Activated CD8-positive, alpha-beta T cell treated with anti-CD3 and anti-CD28 coated beads for 36 hours (primary cell): Measurements from ENCODE around the gene PRDX6. TPM values are rescaled to one million over a fixed set of nuclear protein-coding genes. Genes with fewer than 3 reads are reported as not detected.
A peak's percentile ranks its signal among the peaks of the same experiment; 100 is the strongest.

Experiments used
- ATAC-seq: fragments of 200-7000 bp; cut with Tn5 transposase; one replicate; pipeline ENCODE4 v1.10.0; 2021; ENCODE audit warnings: mild to moderate bottlenecking, moderate library complexity
- CTCF ChIA-PET: fragments of 350-600 bp; sonication (Branson Sonifier 250); formaldehyde crosslinking; loops from one replicate; lab custom pipeline; 2021; ENCODE audit warnings: antibody characterized with exemption; lab: Charles Lee
- POLR2A ChIA-PET: fragments of 350-600 bp; sonication (Branson Sonifier 250); formaldehyde crosslinking; loops from one replicate; lab custom pipeline; 2021; ENCODE audit warnings: antibody characterized with exemption; lab: Charles Lee
- DNase-seq: peaks from one replicate; pipeline ENCODE4 v3.0.0-alpha.2; 2020
- H3K27ac Mint-ChIP-seq: one replicate; pipeline ENCODE4 v1.8.0; 2021; ENCODE audit warnings: mild to moderate bottlenecking, mixed read lengths
- H3K27me3 Mint-ChIP-seq: one replicate; pipeline ENCODE4 v1.8.0; 2021; ENCODE audit warnings: mixed read lengths
- H3K36me3 Mint-ChIP-seq: one replicate; pipeline ENCODE4 v1.8.0; 2021; ENCODE audit warnings: low read depth, mixed read lengths
- H3K4me1 Mint-ChIP-seq: one replicate; pipeline ENCODE4 v1.8.0; 2021; ENCODE audit warnings: low read depth, mixed read lengths
- H3K4me3 Mint-ChIP-seq: one replicate; pipeline ENCODE4 v1.8.0; 2021; ENCODE audit warnings: mild to moderate bottlenecking, moderate library complexity, mixed read lengths
- H3K9me3 Mint-ChIP-seq: one replicate; pipeline ENCODE4 v1.8.0; 2021; ENCODE audit warnings: mixed read lengths
- CTCF ChIP-seq: fragments of 200-600 bp; IDR thresholded peaks from one replicate; pipeline ENCODE4 v1.8.0; 2022; ENCODE audit warnings: antibody characterized with exemption, mild to moderate bottlenecking
- intact Hi-C: fragments of 100-400 bp; cut with micrococcal nuclease; formaldehyde crosslinking; loops from one replicate; pipeline ENCODE4 v1.10.0; 2022
- total RNA-seq, 2 experiments: library from RNA; stranded (reverse); gene quantifications; one replicate each; pipeline ENCODE4 v1.2.3, GENCODE V29; 2021

The PRDX6 gene
- 100 to 1,000 TPM; 165 to 169 TPM for total RNA-seq

DNA sequence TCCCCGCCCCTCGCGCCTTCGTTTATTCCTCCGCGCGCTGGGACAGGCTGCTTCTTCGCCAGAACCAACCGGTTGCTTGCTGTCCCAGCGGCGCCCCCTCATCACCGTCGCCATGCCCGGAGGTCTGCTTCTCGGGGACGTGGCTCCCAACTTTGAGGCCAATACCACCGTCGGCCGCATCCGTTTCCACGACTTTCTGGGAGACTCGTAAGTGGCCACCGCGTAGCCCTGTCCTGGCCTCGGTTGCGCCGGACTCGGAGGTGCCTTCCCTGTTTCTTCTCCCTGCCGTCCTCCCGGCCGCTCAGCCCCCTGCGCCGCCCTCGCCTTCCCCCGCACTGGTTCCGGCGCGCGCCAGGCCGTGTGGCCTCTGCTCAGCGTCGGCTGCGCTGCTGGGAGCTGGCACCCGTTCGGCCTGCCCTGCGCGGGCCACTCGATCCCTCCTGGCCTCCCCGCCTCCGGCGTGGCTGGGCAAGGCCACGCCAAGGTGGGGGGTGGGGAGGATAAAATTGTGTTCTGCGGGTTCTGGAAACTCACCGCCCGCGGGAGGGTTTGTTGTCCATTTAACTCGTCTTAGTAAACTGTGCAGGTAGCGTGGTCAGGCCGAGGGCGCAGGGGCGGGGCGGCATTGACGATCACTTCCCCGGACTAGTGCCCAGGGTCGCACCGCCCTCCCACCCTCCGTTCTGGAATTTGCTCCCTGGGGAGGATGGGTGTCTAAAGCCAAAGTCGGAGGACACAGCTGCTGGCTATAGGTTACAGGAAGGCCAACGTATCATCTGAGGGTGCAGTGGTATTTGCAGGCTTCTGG, at the start of gene PRDX6:
PRDX6 (plus strand) TSS at position 50 of the 808 bp plus-strand sequence; CDS start at position 113, 63 bp downstream.
- intact Hi-C loops: loop anchor here (2.0 kb wide), 1 partner anchor 47 kb away; no protein-coding TSS in a partner anchor
- peak; percentile 24 for ATAC-seq
- TF ChIP-seq CTCF: no peak
- Mint-ChIP-seq H3K36me3 (peaks cover 41% of the 10 kb centered on the region), H3K4me1 (peaks cover 63% of the 10 kb centered on the region), H3K27me3 (no peaks in the 10 kb centered on the region), H3K4me3 (peak within 1 kb of the TSS; percentile 83), H3K9me3 (no peaks in the 10 kb centered on the region), H3K27ac (peak within 1 kb of the TSS; percentile 95)
- POLR2A ChIA-PET: interaction anchor here (0.5 to 2.9 kb wide), 16 partner anchors 10 to 1547 kb away, joined by 3 to 14 read pairs (median 4); partner anchors contain the start of genes CENPL, DARS2, GAS5 and KLHL20
- CTCF ChIA-PET: interaction anchor here (1.4 to 5.6 kb wide), 2 partner anchors 39 to 47 kb away, joined by 4 to 53 read pairs; no protein-coding TSS in a partner anchor
- DNase-seq: peak; percentile 92

GRCh38 chr1:173429471-173430402, 47.4 kb upstream of the PRDX6 start:
- Mint-ChIP-seq H3K27ac (peak overlapping the region; percentile 86), H3K9me3 (no peaks in the 10 kb centered on the region), H3K4me1 (peaks cover 25% of the 10 kb centered on the region), H3K27me3 (no peaks in the 10 kb centered on the region), H3K4me3 (peak overlapping the region; percentile 62), H3K36me3 (no peaks in the 10 kb centered on the region)
- POLR2A ChIA-PET: interaction anchor here (0.9 to 2.1 kb wide), 8 partner anchors 47 to 437 kb away, joined by 3 to 7 read pairs (median 4); partner anchors contain the start of genes CENPL, DARS2, KLHL20 and PRDX6
- DNase-seq (peak; percentile 84), ATAC-seq (peak; percentile 85)
- CTCF ChIA-PET: interaction anchor here (0.6 to 4.0 kb wide), 65 partner anchors 9 to 1156 kb away, joined by 3 to 53 read pairs (median 4); partner anchors contain the start of genes DARS2, KLHL20 and PRDX6
- TF ChIP-seq CTCF: peak; percentile 88
- intact Hi-C loops: loop anchor here (2.0 kb wide), 3 partner anchors 47 to 395 kb away; partner anchors contain the start of genes CENPL, DARS2 and PRDX6

- intact Hi-C loops: loop anchor here (2.0 kb wide), 3 partner anchors 46 to 394 kb away; partner anchors contain the start of genes CENPL, DARS2 and PRDX6
- TF ChIP-seq CTCF: no peak
- peaks cover 25% of the 10 kb centered on the region for H3K4me1 Mint-ChIP-seq
- no peaks in the 10 kb centered on the region for H3K27me3 Mint-ChIP-seq
- H3K27ac Mint-ChIP-seq: no peak overlapping the region
- ATAC-seq: no peak
- H3K36me3 Mint-ChIP-seq: no peaks in the 10 kb centered on the region
- ChIA-PET POLR2A (interaction anchor here (0.6 to 2.1 kb wide), 6 partner anchors 46 to 977 kb away, joined by 3 to 7 read pairs (median 4); partner anchors contain the start of genes KLHL20 and PRDX6), CTCF (interaction anchor here (0.6 to 4.0 kb wide), 43 partner anchors 9 to 787 kb away, joined by 3 to 53 read pairs (median 4); partner anchors contain the start of genes DARS2, KLHL20 and PRDX6)
- no peak overlapping the region for H3K4me3 Mint-ChIP-seq
- no peaks in the 10 kb centered on the region for H3K9me3 Mint-ChIP-seq
- no peak for DNase-seq
These were observed 46.3 kb upstream of the PRDX6 start for GRCh38 chr1:173430677-173431303.

- peak; percentile 92 for TF ChIP-seq CTCF
- ATAC-seq: peak; percentile 60
- Mint-ChIP-seq H3K4me3 (no peak overlapping the region), H3K9me3 (no peaks in the 10 kb centered on the region), H3K36me3 (no peaks in the 10 kb centered on the region), H3K4me1 (peaks cover 25% of the 10 kb centered on the region), H3K27me3 (no peaks in the 10 kb centered on the region), H3K27ac (no peak overlapping the region)
- POLR2A ChIA-PET: interaction anchor here (0.6 to 2.1 kb wide), 4 partner anchors 27 to 977 kb away, joined by 3 to 7 read pairs (median 3); partner anchors contain the start of gene KLHL20
- CTCF ChIA-PET: interaction anchor here (0.7 to 4.0 kb wide), 35 partner anchors 8 to 787 kb away, joined by 3 to 53 read pairs (median 4); partner anchors contain the start of genes DARS2, KLHL20 and PRDX6
- DNase-seq: peak; percentile 98
- intact Hi-C loops: loop anchor here (2.0 kb wide), 3 partner anchors 45 to 393 kb away; partner anchors contain the start of genes CENPL, DARS2 and PRDX6
These were observed 45.7 kb upstream of the PRDX6 start for GRCh38 chr1:173431304-173432045.
